A549 (cell line): ENCODE data around the gene MAGEA4. TPM values are rescaled to one million over a fixed set of nuclear protein-coding genes. Genes with fewer than 3 reads are reported as not detected.
A peak's percentile ranks its signal among the peaks of the same experiment; 100 is the strongest.

Source experiments
- ATAC-seq, 2 experiments: fragments of 200-7000 bp in 1 of 2; fragments of >200 bp in 1 of 2; cut with Nextera tagmentation in 1 of 2; cut with Tn5 transposase in 1 of 2; 3 replicates each; pipeline versions ENCODE4 v1.8.0 to v1.9.1; 2018 to 2020; ENCODE audit warnings: mild to moderate bottlenecking in 1 of 2, moderate library complexity in 1 of 2
- CTCF ChIA-PET: fragments of 300-600 bp; sonication (Branson Sonifier 250); formaldehyde crosslinking; extraction: SDS; loops from one replicate; lab custom pipeline; 2021; ENCODE audit warnings: antibody characterized with exemption, inconsistent platforms; lab: Yijun Ruan, JAX
- POLR2A ChIA-PET: fragments of 350-600 bp; formaldehyde crosslinking; extraction: SDS; loops from one replicate; lab custom pipeline; 2021; ENCODE audit warnings: antibody characterized with exemption, inconsistent platforms; lab: Yijun Ruan, JAX
- DNase-seq, 2 experiments: peaks; one replicate each; pipeline versions ENCODE4 v3.0.0 to v3.0.0-alpha.2; 2011 to 2016; ENCODE audit warnings: low read depth in 1 of 2, low spot score in 1 of 2
- FAIRE-seq: peaks from 2 replicates; lab custom pipeline; 2011; peaks lifted over from hg19 to GRCh38; lab: Jason Lieb, UNC
- H3K27ac ChIP-seq, 2 experiments: fragments of >200 bp; sonication (Bioruptor Twin); formaldehyde crosslinking; 3 replicates each; pipeline ENCODE4 v1.5.1; 2016 to 2017
- H3K4me1 ChIP-seq: fragments of >200 bp; sonication (Bioruptor Twin); formaldehyde crosslinking; 3 replicates; pipeline ENCODE4 v1.6.1; 2016
- H3K4me2 ChIP-seq: fragments of >200 bp; sonication (Bioruptor Twin); formaldehyde crosslinking; 3 replicates; pipeline ENCODE4 v1.6.1; 2016
- H3K4me3 ChIP-seq: fragments of >200 bp; sonication (Bioruptor Twin); formaldehyde crosslinking; 3 replicates; pipeline ENCODE4 v1.5.1; 2016
- H3K9me3 ChIP-seq: fragments of >200 bp; sonication (Bioruptor Twin); formaldehyde crosslinking; 3 replicates; pipeline ENCODE4 v1.6.1; 2016
- BHLHE40 ChIP-seq: IDR thresholded peaks from 2 replicates; pipeline ENCODE4 v1.6.1; 2012; ENCODE audit warnings: low read depth, low read length, inconsistent platforms
- CBX2 ChIP-seq: fragments of 200-600 bp; sonication (generic); IDR thresholded peaks from 2 replicates; pipeline ENCODE4 v1.6.1; 2016; ENCODE audit warnings: low read depth, mild to moderate bottlenecking, borderline replicate concordance
- CHD2 ChIP-seq: fragments of 150-350 bp; IDR thresholded peaks from 2 replicates; pipeline ENCODE4 v1.6.1; 2014; ENCODE audit warnings: low read length; ENCODE audit not compliant: partially characterized antibody
- CTCF ChIP-seq: fragments of >200 bp; sonication (Bioruptor Twin); formaldehyde crosslinking; IDR thresholded peaks from 3 replicates; pipeline ENCODE4 v1.5.1; 2016
- EHMT2 ChIP-seq: fragments of 200-600 bp; sonication (generic); IDR thresholded peaks from 2 replicates; pipeline ENCODE4 v1.6.1; 2016; ENCODE audit warnings: antibody characterized with exemption, low read depth, mild to moderate bottlenecking, moderate library complexity
- EP300 ChIP-seq, 2 experiments: fragments of >200 bp; sonication (Bioruptor Twin); formaldehyde crosslinking; IDR thresholded peaks; 2 replicates in 1 of 2; 3 replicates in 1 of 2; pipeline ENCODE4 v1.6.1; 2016 to 2017
- ESRRA ChIP-seq: fragments of 150-350 bp; IDR thresholded peaks from 2 replicates; pipeline ENCODE4 v1.6.1; 2014; ENCODE audit warnings: mild to moderate bottlenecking, low read length, borderline replicate concordance
- FOSL2 ChIP-seq, 2 experiments: fragments of 450-650 bp in 1 of 2; fragments of >200 bp in 1 of 2; sonication (Bioruptor Twin) in 1 of 2; formaldehyde crosslinking; IDR thresholded peaks; 2 replicates each; pipeline versions ENCODE4 v1.5.0 to v1.6.1; 2016 to 2020; ENCODE audit warnings: mild to moderate bottlenecking in 1 of 2, moderate library complexity in 1 of 2
- GATA3 ChIP-seq: IDR thresholded peaks from 2 replicates; pipeline ENCODE4 v1.6.1; 2012; ENCODE audit warnings: borderline replicate concordance
- HDAC2 ChIP-seq: fragments of 200-600 bp; sonication (generic); IDR thresholded peaks from 2 replicates; pipeline ENCODE4 v1.6.1; 2016
- HES2 ChIP-seq: fragments of >200 bp; sonication (Bioruptor Twin); formaldehyde crosslinking; IDR thresholded peaks from 2 replicates; pipeline ENCODE4 v1.6.1; 2016
- HEYL ChIP-seq: fragments of 250-450 bp; sonication (Bioruptor Pico); IDR thresholded peaks from 2 replicates; pipeline ENCODE4 v1.8.0; 2021; ENCODE audit warnings: mild to moderate bottlenecking, moderate library complexity
- HOXA7 ChIP-seq: fragments of 250-450 bp; sonication (Bioruptor Pico); IDR thresholded peaks from 2 replicates; pipeline ENCODE4 v1.5.0; 2020; ENCODE audit warnings: mild to moderate bottlenecking, moderate library complexity
- HOXB13 ChIP-seq: fragments of 250-450 bp; sonication (Bioruptor Pico); IDR thresholded peaks from 2 replicates; pipeline ENCODE4 v1.5.0; 2020; ENCODE audit warnings: low read depth, mild to moderate bottlenecking, moderate library complexity
- JUNB ChIP-seq: fragments of >200 bp; sonication (Bioruptor Twin); formaldehyde crosslinking; IDR thresholded peaks from 2 replicates; pipeline ENCODE4 v1.6.1; 2016
- KDM1A ChIP-seq: fragments of 200-600 bp; sonication (generic); IDR thresholded peaks from 2 replicates; pipeline ENCODE4 v1.6.1; 2016; ENCODE audit warnings: low read depth, mild to moderate bottlenecking
- KDM5A ChIP-seq: fragments of 200-600 bp; sonication (generic); IDR thresholded peaks from 2 replicates; pipeline ENCODE4 v1.6.1; 2016; ENCODE audit warnings: antibody characterized with exemption, mild to moderate bottlenecking
- MAFK ChIP-seq: fragments of 450-650 bp; IDR thresholded peaks from 2 replicates; pipeline ENCODE4 v1.6.1; 2014; ENCODE audit not compliant: partially characterized antibody
- MAX ChIP-seq: IDR thresholded peaks from 2 replicates; pipeline ENCODE4 v1.6.1; 2012
- MAZ ChIP-seq: fragments of 150-350 bp; IDR thresholded peaks from 2 replicates; pipeline ENCODE4 v1.6.1; 2014; ENCODE audit warnings: antibody characterized with exemption, low read depth, low read length, borderline replicate concordance
- NR3C1 ChIP-seq: fragments of >200 bp; sonication (Bioruptor Twin); formaldehyde crosslinking; IDR thresholded peaks from 3 replicates; pipeline ENCODE4 v1.6.1; 2017
- POLR2A ChIP-seq: IDR thresholded peaks from 2 replicates; pipeline ENCODE4 v1.6.1; 2012; ENCODE audit warnings: mild to moderate bottlenecking, low read length
- POLR2AphosphoS2 ChIP-seq: conservative IDR thresholded peaks from 2 replicates; pipeline ENCODE4 v1.6.1; 2012; ENCODE audit warnings: low read length, improper control_type of control experiment, inconsistent platforms
- RARB ChIP-seq: fragments of 250-450 bp; sonication (Bioruptor Pico); IDR thresholded peaks from 2 replicates; pipeline ENCODE4 v1.8.0; 2021; ENCODE audit warnings: mild to moderate bottlenecking, moderate library complexity
- SMC3 ChIP-seq: fragments of >200 bp; sonication (Bioruptor Twin); formaldehyde crosslinking; IDR thresholded peaks from 3 replicates; pipeline ENCODE4 v1.6.1; 2018; ENCODE audit warnings: inconsistent platforms
- TP53 ChIP-seq: fragments of 250-450 bp; sonication (Bioruptor Pico); IDR thresholded peaks from 2 replicates; pipeline ENCODE4 v1.5.0; 2021; ENCODE audit warnings: mild to moderate bottlenecking, moderate library complexity
- ZC3H11A ChIP-seq: fragments of 450-650 bp; IDR thresholded peaks from 2 replicates; pipeline ENCODE4 v1.6.1; 2014; ENCODE audit warnings: antibody characterized with exemption, mild to moderate bottlenecking
- ZFP36 ChIP-seq: fragments of 450-650 bp; IDR thresholded peaks from 2 replicates; pipeline ENCODE4 v1.6.1; 2014; ENCODE audit warnings: borderline replicate concordance; ENCODE audit not compliant: partially characterized antibody
- ZSCAN20 ChIP-seq: fragments of 250-450 bp; sonication (Bioruptor Pico); IDR thresholded peaks from 2 replicates; pipeline ENCODE4 v1.8.0; 2022; ENCODE audit warnings: mild to moderate bottlenecking, moderate library complexity
- WGBS: methylation state at CpG from one replicate; pipeline ENCODE4 v1.1.6; 2017; ENCODE audit errors: missing lambda C conversion rate; 5-methylcytosine and 5-hydroxymethylcytosine counted together
- polyA plus RNA-seq, 4 experiments: library from polyadenylated mRNA; depleted of rRNA in 3 of 4; stranded (reverse); fragments of >200 nt; fragmentation: RNase III in 1 of 4; extraction: RNeasy Plus Mini Kit Qiagen cat#74134 plus additional on column Dnase treatment in 1 of 4; gene quantifications; 2 replicates in 3 of 4; 3 replicates in 1 of 4; pipeline ENCODE4 v1.2.3, GENCODE V29; 2011 to 2017

The MAGEA4 gene
- polyA plus RNA-seq, 2 of the 4 experiments (the other 2 are of a cell fraction) = 0.05 TPM; not detected in 1

GRCh38 chrX:151962034-151962433 is 49.3 kb downstream of the MAGEA4 start:
- 73% methylated on average over 2 of the region's 5 CpGs for WGBS
- H3K4me1 ChIP-seq = peaks cover 8% of the 10 kb centered on the region; the same call in 2 of the 3 replicates
- H3K4me2 ChIP-seq = no peak overlapping the region
- TF ChIP-seq MAX (no peak), JUNB (no peak), ESRRA (no peak), CTCF (no peak), CBX2 (no peak), HOXA7 (no peak), NR3C1 (no peak), KDM1A (no peak), FOSL2 (IDR thresholded peaks at IDR 0.05) (no peak), FOSL2 (CRISPR knock-in tag; IDR thresholded peaks at IDR 0.05) (no peak), POLR2AphosphoS2 (no peak), CHD2 (no peak)
- DNase-seq = no peak
- H3K27ac ChIP-seq = no peak overlapping the region
- H3K4me3 ChIP-seq = no peak overlapping the region
- POLR2A ChIA-PET = interaction anchor here (1.0 kb wide), 1 partner anchor 136 kb away, joined by 3 read pairs; no protein-coding TSS in a partner anchor
- H3K9me3 ChIP-seq = no peaks in the 10 kb centered on the region
- no peak for ATAC-seq
- CTCF ChIA-PET = no interaction called here
- no peak for FAIRE-seq

GRCh38 chrX:151966236-151966635 is 53.5 kb downstream of the MAGEA4 start:
- POLR2A ChIA-PET = interaction anchor here (0.5 to 1.3 kb wide), 2 partner anchors 95 to 563 kb away, joined by 4 read pairs; no protein-coding TSS in a partner anchor
- CTCF ChIA-PET = interaction anchor here (1.6 kb wide), 1 partner anchor 213 kb away, joined by 6 read pairs; no protein-coding TSS in a partner anchor
- Histone ChIP-seq H3K27ac (0 out of 6 replicates have a peak overlapping the region, but pooled peaks of 1 of the 2 experiments have one; percentile 24), H3K4me2 (no peak overlapping the region), H3K9me3 (no peaks in the 10 kb centered on the region), H3K4me3 (no peak overlapping the region), H3K4me1 (peaks cover 31% of the 10 kb centered on the region)
- FAIRE-seq (no peak), DNase-seq (no peak), ATAC-seq (no peak)
- TF ChIP-seq MAZ (no peak), EP300 (IDR thresholded peaks at IDR 0.05) (no peak), HDAC2 (no peak)
- WGBS = 72% methylated on average over 6 of the region's 6 CpGs

GRCh38 chrX:151970027-151970426 is 57.3 kb downstream of the MAGEA4 start:
- peak overlapping the region; percentile 98 for H3K4me2 ChIP-seq
- WGBS = 40% methylated on average over 6 of the region's 7 CpGs

GRCh38 chrX:151970661-151971060 is 58.0 kb downstream of the MAGEA4 start:
- peak; percentile 54 to 79 for ATAC-seq
- Histone ChIP-seq H3K9me3 (no peaks in the 10 kb centered on the region), H3K4me1 (peaks cover 38% of the 10 kb centered on the region), H3K4me3 (peak overlapping the region; percentile 76), H3K27ac (peak overlapping the region; percentile 96 to 97), H3K4me2 (peak overlapping the region; percentile 98)
- peak; percentile 63 to 80 for DNase-seq
- FAIRE-seq = peak; percentile 95
- CTCF ChIA-PET = no interaction called here
- POLR2A ChIA-PET = no interaction called here
- WGBS = 14% methylated on average over 6 of the region's 6 CpGs
- TF ChIP-seq NR3C1 (no peak), ESRRA (no peak), KDM5A (no peak), TP53 (no peak), CHD2 (no peak), SMC3 (peak; percentile 59), MAFK (no peak), HES2 (peak; percentile 64), ZC3H11A (no peak), GATA3 (peak; percentile 79), RARB (no peak), ZFP36 (no peak), ZSCAN20 (CRISPR knock-in tag) (no peak), CBX2 (no peak), POLR2A (no peak), HEYL (no peak), EHMT2 (no peak), HOXB13 (CRISPR knock-in tag) (no peak), EP300 (IDR thresholded peaks at IDR 0.05) (peak; percentile 66 to 81; a peak in 3 of 5 replicates)

More at GRCh38 chrX:151970027-151970426, 57.3 kb downstream of the MAGEA4 start:
- POLR2A ChIA-PET = no interaction called here
- H3K4me1 ChIP-seq = peaks cover 35% of the 10 kb centered on the region
- ATAC-seq (no peak), FAIRE-seq (no peak), DNase-seq (no peak)
- H3K9me3 ChIP-seq = no peaks in the 10 kb centered on the region
- peak overlapping the region; percentile 96 to 97 for H3K27ac ChIP-seq
- no peak for TF ChIP-seq GATA3
- TF ChIP-seq TP53 = no peak
- TF ChIP-seq EP300 (IDR thresholded peaks at IDR 0.05) = no peak
- no peak for TF ChIP-seq BHLHE40
- CTCF ChIA-PET = no interaction called here
- peak overlapping the region; percentile 76; the same call in 2 of the 3 replicates for H3K4me3 ChIP-seq
